ENCODE results near the gene MARCHF11. TPM values are rescaled to one million over a fixed set of nuclear protein-coding genes. Genes with fewer than 3 reads are reported as not detected.

The MARCHF11 gene, protein sequence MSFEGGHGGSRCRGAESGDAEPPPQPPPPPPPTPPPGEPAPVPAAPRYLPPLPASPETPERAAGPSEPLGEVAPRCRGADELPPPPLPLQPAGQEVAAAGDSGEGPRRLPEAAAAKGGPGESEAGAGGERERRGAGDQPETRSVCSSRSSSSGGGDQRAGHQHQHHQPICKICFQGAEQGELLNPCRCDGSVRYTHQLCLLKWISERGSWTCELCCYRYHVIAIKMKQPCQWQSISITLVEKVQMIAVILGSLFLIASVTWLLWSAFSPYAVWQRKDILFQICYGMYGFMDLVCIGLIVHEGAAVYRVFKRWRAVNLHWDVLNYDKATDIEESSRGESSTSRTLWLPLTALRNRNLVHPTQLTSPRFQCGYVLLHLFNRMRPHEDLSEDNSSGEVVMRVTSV
- not detected in 2 replicates for total RNA-seq

DNA sequence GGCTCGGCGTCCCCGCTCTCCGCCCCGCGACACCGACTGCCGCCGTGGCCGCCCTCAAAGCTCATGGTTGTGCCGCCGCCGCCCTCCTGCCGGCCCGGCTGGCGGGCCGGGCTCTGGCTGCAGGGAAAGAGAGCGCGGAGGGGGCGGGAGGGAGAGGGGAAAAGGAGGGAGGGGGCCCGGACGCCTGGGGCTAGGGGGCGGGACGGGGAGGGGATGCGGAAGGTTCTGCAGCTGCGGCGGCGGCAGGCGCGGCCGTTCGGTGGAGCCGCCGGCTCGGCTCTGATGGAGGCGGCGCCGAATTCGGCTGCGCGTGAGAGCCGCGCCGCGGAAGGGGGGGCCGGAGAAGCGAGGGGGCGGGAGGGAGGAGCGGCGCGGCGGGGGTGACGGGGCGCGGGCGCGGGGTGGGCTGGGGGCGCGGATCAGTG, at the start of gene MARCHF11:
MARCHF11 (minus strand) TSS at position 281 of the 425 bp plus-strand sequence; CDS start at position 65, 216 bp downstream.

Small RNA genes within 50 kb of the gene (small RNA-seq; reads per million reads assigned to genes)
- not detected for gene RNA5SP178
